A673 (cell line): ENCODE data around the gene FAM228A. TPM values are rescaled to one million over a fixed set of nuclear protein-coding genes. Genes with fewer than 3 reads are reported as not detected.
"Not testable (repeated sequence)": the region's sequence is repeated elsewhere in the genome, so short reads cannot be mapped to it uniquely, and the experiment has no call there.

Source experiments
- BruUV-seq: library from RNA; stranded (reverse); fragments of 400-500 nt; replicated peaks from 2 replicates; lab custom pipeline; 2021; lab: Mats Ljungman, UMichigan
- CTCF ChIA-PET: fragments of 300-600 bp; sonication (Branson Sonifier 250); formaldehyde crosslinking; loops from one replicate; lab custom pipeline; 2022; ENCODE audit warnings: antibody characterized with exemption; lab: Charles Lee
- POLR2A ChIA-PET: fragments of 300-600 bp; sonication (Branson Sonifier 250); formaldehyde crosslinking; loops from one replicate; lab custom pipeline; 2022; ENCODE audit warnings: antibody characterized with exemption; ENCODE audit not compliant: low non-redundant PET; lab: Charles Lee
- DNase-seq: peaks from one replicate; pipeline ENCODE4 v3.0.0-alpha.2; 2015; ENCODE audit warnings: low spot score
- H3K27ac ChIP-seq: fragments of 200-600 bp; sonication (generic); 2 replicates; pipeline ENCODE4 v1.5.1; 2016; ENCODE audit warnings: mixed run types, low read depth, mild to moderate bottlenecking, mixed read lengths, antibody characterized with exemption, low read length; ENCODE audit not compliant: poor library complexity, severe bottlenecking
- H3K27me3 ChIP-seq: fragments of 200-600 bp; sonication (generic); replicated peaks from 2 replicates; pipeline ENCODE4 v1.6.1; 2017; ENCODE audit warnings: mixed run types, low read depth, mild to moderate bottlenecking, mixed read lengths, antibody characterized with exemption, low read length; ENCODE audit not compliant: insufficient read depth, poor library complexity
- H3K36me3 ChIP-seq: fragments of 200-600 bp; sonication (generic); 2 replicates; pipeline ENCODE4 v1.6.1; 2016; ENCODE audit warnings: mixed run types, mild to moderate bottlenecking, mixed read lengths, antibody characterized with exemption, low read length; ENCODE audit not compliant: insufficient read depth, poor library complexity, severe bottlenecking
- H3K4me1 ChIP-seq: fragments of 200-600 bp; sonication (generic); 2 replicates; pipeline ENCODE4 v1.6.1; 2017; ENCODE audit warnings: mixed run types, mild to moderate bottlenecking, mixed read lengths, antibody characterized with exemption, low read length; ENCODE audit not compliant: insufficient read depth, poor library complexity, severe bottlenecking
- H3K4me3 ChIP-seq: fragments of 200-600 bp; sonication (generic); 2 replicates; pipeline ENCODE4 v1.5.1; 2016; ENCODE audit warnings: low read depth, mixed run types, mild to moderate bottlenecking, mixed read lengths, low read length; ENCODE audit not compliant: poor library complexity, severe bottlenecking
- H3K9me3 ChIP-seq: fragments of 200-600 bp; sonication (generic); 2 replicates; pipeline ENCODE4 v1.6.1; 2016; ENCODE audit warnings: mixed run types, low read depth, mild to moderate bottlenecking, mixed read lengths, antibody characterized with exemption, low read length; ENCODE audit not compliant: poor library complexity, severe bottlenecking
- CTCF ChIP-seq: fragments of 300-800, 200-600 bp; sonication (generic); conservative IDR thresholded peaks from 2 replicates; pipeline ENCODE4 v1.5.1; 2017; ENCODE audit warnings: low read depth, mild to moderate bottlenecking, antibody characterized with exemption, low read length, moderate library complexity, mixed read lengths
- EZH2 ChIP-seq: fragments of 200-600 bp; sonication (generic); IDR thresholded peaks from 2 replicates; pipeline ENCODE4 v1.6.1; 2017; ENCODE audit warnings: borderline replicate concordance, low read depth, mild to moderate bottlenecking, mixed read lengths, antibody characterized with exemption, low read length; ENCODE audit not compliant: poor library complexity, severe bottlenecking
- intact Hi-C: fragments of 100-400 bp; cut with micrococcal nuclease; formaldehyde crosslinking; loops from one replicate; pipeline ENCODE4 v1.10.0; 2022; ENCODE audit not compliant: unreplicated experiment
- total RNA-seq: library from RNA; stranded (reverse); gene quantifications from 2 replicates; pipeline ENCODE4 v1.2.3, GENCODE V29; 2021

Gene FAM228A
- total RNA-seq, 1 experiment from 2014 or later = not detected

GRCh38 chr2:24191156-24191555, 16.3 kb downstream of the FAM228A start:
- H3K36me3 ChIP-seq = no peaks in the 10 kb centered on the region
- intact Hi-C loops = no loop called here
- DNase-seq = no peak
- no peaks in the 10 kb centered on the region for H3K4me1 ChIP-seq
- no TSS peak for BruUV-seq
- TF ChIP-seq EZH2 = no peak
- no peak for TF ChIP-seq CTCF
- H3K9me3 ChIP-seq = no peaks in the 10 kb centered on the region
- POLR2A ChIA-PET = no interaction called here
- CTCF ChIA-PET = no interaction called here
- no peak overlapping the region for H3K27ac ChIP-seq
- no peak overlapping the region for H3K4me3 ChIP-seq
- no peaks in the 10 kb centered on the region for H3K27me3 ChIP-seq

GRCh38 chr2:24191848-24192247, 17.0 kb downstream of the FAM228A start:
- no peak overlapping the region for H3K27ac ChIP-seq
- no peaks in the 10 kb centered on the region for H3K27me3 ChIP-seq
- H3K4me1 ChIP-seq = no peaks in the 10 kb centered on the region
- H3K9me3 ChIP-seq = no peaks in the 10 kb centered on the region
- intact Hi-C loops = no loop called here
- ChIA-PET CTCF (no interaction called here), POLR2A (no interaction called here)
- no peaks in the 10 kb centered on the region for H3K36me3 ChIP-seq
- TF ChIP-seq CTCF (no peak), EZH2 (no peak)
- no peak for DNase-seq
- BruUV-seq = no TSS peak
- H3K4me3 ChIP-seq = no peak overlapping the region

GRCh38 chr2:24197213-24197612, 22.4 kb downstream of the FAM228A start:
- DNase-seq, H3K4me1 ChIP-seq, BruUV-seq, H3K27ac ChIP-seq, H3K36me3 ChIP-seq, H3K4me3 ChIP-seq, POLR2A ChIA-PET, CTCF ChIA-PET, H3K27me3 ChIP-seq, intact Hi-C loops, H3K9me3 ChIP-seq: not testable (repeated sequence)

DNA sequence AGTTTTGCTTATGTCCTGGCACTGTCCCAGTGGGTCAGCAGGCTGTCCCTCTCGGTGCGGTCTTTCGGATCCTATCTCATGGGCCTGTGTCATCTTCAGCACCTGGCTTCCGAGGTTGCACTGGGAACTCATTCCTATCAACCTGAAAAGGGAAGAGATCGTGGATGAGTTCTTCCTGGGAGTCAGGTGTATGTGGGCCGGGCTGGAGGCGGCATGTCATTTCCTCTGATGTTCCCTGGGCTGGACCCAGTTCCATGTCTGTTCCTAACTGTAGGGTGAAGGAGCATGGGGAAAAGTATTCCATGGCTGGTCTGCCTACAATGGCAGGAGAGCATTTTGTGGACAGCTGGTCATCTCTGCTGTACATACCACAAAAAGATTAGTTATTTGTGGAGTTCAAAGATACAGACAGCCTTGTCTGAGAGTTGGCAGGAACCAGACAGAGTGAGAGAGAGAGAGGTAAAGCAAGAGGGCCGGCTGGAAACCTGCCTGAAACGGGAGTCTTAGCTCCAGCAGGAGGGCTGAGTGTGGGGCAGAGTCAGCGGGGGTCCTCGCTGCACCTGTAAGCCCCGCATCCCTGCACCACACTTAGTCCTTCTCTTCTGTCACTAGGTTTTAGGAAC, 25.2 kb downstream of the FAM228A start:
- TF ChIP-seq CTCF (no peak), EZH2 (no peak)
- H3K27ac ChIP-seq = no peak overlapping the region
- no peaks in the 10 kb centered on the region for H3K27me3 ChIP-seq
- no peak overlapping the region for H3K4me3 ChIP-seq
- no TSS peak for BruUV-seq
- no peaks in the 10 kb centered on the region for H3K4me1 ChIP-seq
- ChIA-PET POLR2A (no interaction called here), CTCF (no interaction called here)
- intact Hi-C loops = no loop called here
- H3K9me3 ChIP-seq = no peaks in the 10 kb centered on the region
- no peak for DNase-seq
- H3K36me3 ChIP-seq = no peaks in the 10 kb centered on the region
